Stimulated activated CD8-positive, alpha-beta memory T cell treated with anti-CD3 and anti-CD28 coated beads, Interleukin-15, amount 100 ng/mL, for 48 hours (primary cell): ENCODE results near the gene CPHXL.
A peak's percentile ranks its signal among the peaks of the same experiment; 100 is the strongest.

Experiments used
- DNase-seq, 2 donors: peaks; one replicate each; pipeline ENCODE4 v3.0.0-alpha.2; 2020; ENCODE audit warnings: low read depth in 2 of 2

CPHXL gene

GRCh38 chr16:75726390-75726789 is at the start of gene CPHXL:
TSS of gene CPHXL (minus strand) at chr16:75726490. CDS start at chr16:75726442, 48 bp downstream.
- DNase-seq = no peak

GRCh38 chr16:75774197-75774596 is 47.9 kb upstream of the CPHXL start:
- no peak for DNase-seq

DNA sequence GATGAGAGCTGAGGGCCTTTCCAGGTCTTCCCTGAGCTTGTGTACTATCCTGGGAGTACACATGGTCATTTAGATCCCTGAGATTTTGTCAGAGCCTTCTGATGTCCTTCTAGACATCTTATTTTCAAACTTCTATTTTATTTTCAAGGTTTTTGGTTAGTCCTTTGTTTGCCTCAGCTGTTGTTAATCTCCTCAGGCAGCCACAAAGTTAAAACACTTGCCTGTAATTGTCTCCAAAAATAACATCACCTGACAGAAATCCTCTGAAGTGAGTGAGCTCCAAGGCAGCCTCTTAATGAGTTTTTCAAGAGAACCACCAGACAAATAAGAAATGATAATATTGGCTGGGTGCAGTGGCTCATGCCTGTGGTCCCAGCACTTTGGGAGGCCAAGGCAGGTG is 43.8 kb upstream of the CPHXL start:
- DNase-seq = no peak

DNA sequence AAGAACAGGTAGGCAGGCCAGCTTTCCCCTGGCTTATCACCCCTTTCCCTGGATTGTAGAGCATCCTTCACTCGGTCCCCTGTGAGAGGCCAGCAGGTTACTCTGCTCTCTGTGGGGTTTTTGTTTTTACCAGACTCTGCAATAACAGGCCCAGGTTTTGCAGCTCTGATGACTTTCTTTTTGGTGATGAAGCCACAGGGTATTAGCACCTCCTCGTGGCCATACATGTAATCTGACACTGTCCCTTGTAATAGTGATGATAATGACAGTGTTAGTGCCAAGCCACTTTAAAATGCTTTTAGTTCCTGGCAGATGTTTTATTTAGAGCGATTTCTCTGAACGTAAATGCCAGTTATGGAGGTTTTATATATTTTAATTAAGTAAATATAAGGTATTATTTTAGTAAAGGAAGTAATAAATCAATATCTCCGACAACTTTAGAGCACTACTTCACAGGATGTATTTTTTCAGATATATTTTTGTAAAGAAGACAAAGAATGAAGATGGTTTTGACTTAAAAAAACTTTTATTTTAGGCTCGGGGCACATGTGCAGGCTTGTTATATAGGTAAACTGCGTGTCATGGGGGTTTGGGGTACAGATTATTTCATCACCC is 38.0 kb upstream of the CPHXL start:
- DNase-seq = peak; percentile 8 to 15

- no peak for DNase-seq
These were observed 36.9 kb upstream of the CPHXL start for GRCh38 chr16:75763204-75763603.

GRCh38 chr16:75762746-75763145 is 36.5 kb upstream of the CPHXL start:
- DNase-seq = no peak

DNA sequence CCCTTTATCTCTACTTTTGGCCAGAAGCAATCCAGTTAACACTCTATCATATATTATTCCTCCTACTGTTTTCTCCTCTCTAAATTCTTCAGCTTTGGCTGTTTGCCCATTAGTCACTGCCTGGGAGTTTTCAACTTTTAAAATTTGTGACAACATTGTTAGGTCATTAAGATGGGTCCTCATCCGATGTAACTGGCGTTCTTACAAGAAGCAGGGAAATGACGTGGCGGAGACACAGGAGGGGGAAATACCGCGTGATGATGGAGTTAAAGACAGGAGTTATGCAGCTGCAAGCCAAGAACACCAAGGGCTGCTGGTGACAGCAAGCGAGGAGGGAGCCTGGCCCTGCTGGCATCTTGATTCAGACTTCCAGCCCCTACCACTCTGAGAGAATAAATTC is 34.8 kb upstream of the CPHXL start:
- DNase-seq = no peak

- no peak for DNase-seq
These were observed 33.8 kb upstream of the CPHXL start for GRCh38 chr16:75760018-75760519.

GRCh38 chr16:75758215-75758614 is 31.9 kb upstream of the CPHXL start:
- DNase-seq = no peak

DNA sequence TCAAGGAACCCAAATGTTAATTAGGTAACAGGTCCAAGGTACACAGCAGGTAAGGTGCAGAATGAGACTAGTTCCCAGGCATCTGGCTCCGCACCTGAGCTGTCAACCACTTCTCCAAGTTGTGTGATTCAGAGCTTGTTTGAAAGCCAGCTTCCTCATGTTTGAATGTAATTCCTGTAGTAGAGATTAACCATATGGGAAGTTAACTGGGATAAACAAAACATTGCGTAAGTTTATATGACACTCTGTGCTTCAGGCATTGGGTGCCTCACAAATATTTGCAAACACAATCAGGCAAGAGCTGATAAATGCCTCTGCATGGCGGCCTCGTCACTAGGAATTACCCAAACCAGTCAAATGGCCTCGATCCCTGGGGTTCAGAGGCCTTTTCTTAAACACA is 27.9 kb upstream of the CPHXL start:
- no peak for DNase-seq

DNA sequence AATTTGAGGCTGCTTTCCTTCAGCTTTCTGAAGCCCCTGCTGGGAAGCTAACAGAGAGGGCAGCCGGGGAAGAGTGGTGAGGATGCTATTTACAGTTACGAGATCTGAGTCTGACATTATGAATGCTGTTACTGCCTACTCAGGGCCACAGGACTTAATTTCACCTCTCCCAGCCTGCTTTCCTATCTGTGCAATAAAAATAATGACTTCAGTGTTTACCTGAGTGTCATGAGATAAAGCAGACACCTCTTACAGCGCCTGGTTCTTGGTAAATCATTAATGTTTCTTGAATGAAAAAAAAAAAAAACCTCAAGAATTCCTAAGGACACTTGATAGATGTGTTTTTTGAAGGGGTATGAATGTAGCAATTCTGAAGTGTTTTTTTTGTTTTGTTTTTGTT is 24.2 kb upstream of the CPHXL start:
- DNase-seq = no peak

- no peak for DNase-seq
These were observed 20.1 kb upstream of the CPHXL start for GRCh38 chr16:75746359-75746758.

GRCh38 chr16:75745823-75746222 is 19.5 kb upstream of the CPHXL start:
- no peak for DNase-seq

DNA sequence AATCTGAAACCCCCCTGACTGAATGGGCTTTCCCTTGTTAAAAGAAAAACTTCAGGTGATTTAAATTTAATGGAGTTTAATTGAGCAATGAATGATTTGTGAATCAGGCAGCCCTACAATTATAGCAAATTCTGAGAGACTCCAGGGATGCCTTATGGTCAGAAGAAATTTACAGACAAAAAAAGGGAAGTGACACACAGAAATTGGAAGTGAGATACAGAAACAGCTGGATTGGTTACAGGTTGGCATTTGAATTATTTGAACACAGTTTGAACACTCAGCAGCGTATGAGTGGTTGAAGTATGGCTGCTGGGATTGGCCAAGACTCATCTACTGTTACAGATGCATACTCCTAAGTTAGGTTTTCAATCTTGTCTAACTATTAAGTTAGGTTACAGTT is 19.0 kb upstream of the CPHXL start:
- DNase-seq = no peak

DNA sequence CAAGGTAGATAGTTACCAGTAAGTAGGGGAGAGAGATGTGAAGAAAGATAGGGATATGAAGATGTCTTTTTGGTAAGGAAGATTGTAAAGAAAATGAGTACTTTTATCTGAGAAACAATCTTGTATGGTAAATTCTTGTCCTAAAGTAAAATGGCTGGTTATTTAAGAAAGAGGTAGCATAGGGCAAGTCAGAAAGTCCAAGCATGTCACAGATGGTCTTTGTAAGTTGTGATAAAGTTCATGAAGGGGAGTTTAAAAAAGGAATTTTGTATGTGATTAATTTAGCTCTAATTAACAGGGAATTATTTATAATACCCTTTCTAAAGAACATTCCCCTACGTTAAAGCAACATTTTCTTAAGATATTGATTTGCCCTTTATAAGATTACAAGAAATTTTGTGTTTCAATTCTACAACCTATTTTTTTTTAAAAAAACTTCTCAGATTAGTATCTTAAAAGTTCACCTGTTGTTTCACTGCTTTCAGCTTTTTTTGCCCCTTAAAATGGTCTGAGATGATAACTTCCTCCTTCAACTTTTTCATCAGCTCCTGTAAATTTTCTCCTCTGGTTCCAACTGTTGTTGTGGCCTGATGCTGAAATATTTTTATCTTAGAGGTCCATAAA is 16.2 kb upstream of the CPHXL start:
- no peak for DNase-seq

DNA sequence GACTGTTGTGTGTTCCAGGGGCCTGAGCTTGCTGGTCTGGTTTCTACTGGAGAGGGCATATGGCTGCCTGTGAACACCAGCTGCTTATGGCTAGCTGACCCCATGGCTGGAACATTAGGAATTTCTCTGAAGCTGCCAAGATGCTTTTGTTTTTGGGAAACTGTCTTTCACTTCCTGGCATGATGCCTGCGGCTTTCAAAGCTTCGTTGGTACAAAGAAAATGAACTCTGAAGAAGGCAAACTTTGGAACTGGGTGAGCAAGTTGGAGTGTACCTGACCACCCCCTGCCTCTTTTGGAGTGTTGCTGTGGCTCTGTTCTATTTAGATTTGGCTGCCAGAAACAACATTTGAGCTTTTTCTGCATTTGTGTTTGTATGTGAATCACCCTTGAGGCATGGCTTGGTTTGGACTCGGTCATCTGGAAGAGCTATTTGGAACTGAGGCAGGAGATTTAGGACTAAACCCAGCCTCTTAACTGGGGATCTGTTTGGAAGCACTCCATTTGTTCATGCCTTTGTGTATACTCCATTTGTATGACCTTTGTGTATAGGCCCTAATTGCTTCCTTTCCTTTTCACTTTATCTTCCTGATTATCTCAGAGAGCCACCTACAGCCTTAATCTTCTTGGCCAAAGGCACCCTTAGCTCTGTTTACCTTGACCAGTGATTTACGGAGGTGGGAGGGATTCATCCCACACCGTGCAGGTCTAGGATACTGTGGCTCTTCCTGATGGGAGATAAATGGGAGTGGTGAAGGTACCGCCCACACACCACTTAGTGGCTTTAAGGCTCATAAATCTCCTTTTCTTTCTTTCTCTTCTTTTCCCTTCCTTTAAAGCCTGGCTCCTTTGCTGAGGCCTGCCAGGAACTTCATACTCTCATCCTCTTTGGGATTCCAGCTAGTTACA is 7.3 kb upstream of the CPHXL start:
- no peak for DNase-seq

DNA sequence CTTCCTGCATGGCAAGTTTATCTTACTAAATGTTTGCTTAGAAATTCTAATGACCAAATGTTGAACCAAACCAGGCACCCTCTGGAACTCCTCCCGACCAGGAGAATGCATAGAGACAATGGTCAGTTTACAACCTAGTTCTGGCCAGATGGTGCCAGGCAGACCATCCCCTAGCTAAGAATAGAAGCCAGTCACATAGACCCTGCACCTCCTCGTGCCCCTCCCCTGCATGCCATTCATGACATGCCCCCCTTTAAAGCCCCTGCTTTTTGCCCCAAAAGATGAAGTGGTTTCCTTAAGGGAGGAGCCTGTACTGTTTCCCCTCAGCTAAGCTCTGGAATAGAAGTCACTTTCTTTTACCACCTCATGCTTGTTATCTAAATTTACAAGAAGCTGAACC is 6.6 kb upstream of the CPHXL start:
- no peak for DNase-seq

DNA sequence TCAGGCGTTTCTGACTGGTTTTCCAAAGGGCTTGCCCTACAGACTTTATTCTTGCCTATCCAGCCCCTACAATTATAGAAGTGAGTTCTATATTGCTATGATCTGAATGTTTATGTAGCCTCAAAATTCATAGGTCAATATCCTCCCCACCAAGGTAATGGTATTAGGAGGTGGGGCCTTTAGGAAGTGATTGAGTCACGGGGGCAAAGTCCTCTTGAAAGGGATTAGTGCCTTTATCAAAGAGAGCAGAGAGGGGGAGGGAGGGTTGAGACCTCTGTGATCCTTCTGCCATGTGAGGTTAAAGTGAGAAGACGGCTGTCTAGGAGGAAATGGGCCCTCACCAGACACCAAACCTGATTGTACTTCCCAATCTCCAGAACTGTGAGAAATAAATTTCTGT is 931 bp upstream of the CPHXL start:
- no peak for DNase-seq

DNA sequence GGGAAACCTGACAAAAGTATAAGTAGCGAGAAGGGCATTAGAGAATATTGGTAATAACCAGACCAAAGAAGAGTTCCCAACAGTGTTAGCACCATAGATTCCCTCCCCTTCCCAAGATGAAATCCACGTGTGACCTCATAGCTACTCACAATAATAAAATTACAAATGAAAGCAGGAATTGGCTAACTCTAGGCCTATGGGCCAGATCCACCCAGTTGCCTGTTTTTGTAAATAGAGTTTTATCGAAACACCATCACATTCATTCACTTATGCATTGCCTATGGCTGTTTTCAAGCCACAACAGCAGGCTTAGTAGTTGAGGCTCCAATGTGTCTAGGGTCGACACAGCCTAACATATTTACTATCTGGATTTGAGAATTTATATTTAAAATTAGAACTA is 7.8 kb downstream of the CPHXL start:
- DNase-seq = no peak

GRCh38 chr16:75714661-75715060 is 11.6 kb downstream of the CPHXL start:
- DNase-seq = no peak

DNA sequence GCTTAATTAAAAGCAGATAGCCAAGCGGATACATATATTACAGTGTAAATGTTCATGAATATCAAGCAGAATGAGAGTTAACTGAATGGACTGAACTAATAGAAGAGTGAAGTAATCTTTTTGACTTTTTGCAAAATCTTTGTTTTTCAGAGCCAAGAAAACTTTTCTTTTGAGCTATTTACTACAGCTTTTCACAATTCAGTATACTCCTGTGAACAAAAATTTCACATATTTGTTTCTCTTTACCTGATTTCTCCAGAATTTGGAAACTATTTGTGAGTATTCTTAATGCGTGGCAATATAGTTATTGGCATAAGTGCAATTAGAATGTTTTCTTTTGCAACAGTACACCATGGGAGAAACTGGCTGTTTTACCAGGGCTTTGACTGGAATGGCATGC is 15.9 kb downstream of the CPHXL start:
- DNase-seq = no peak

GRCh38 chr16:75703306-75703705 is 23.0 kb downstream of the CPHXL start:
- DNase-seq = no peak

GRCh38 chr16:75702242-75702641 is 24.0 kb downstream of the CPHXL start:
- no peak for DNase-seq
